HG03095 (cell line): ENCODE data around the gene NT5M.

ENCODE experiments used
- ATAC-seq: cut with Tn5 transposase; IDR thresholded peaks from one replicate; pipeline ENCODE4 v1.9.1; 2021; ENCODE audit warnings: moderate library complexity; ENCODE audit not compliant: unreplicated experiment

NT5M gene

GRCh38 chr17:17388657-17389496 is 85.7 kb downstream of the NT5M start:
- ATAC-seq = no peak

GRCh38 chr17:17391668-17392370 is 88.6 kb downstream of the NT5M start:
- no peak for ATAC-seq

- ATAC-seq = no peak
Measured at GRCh38 chr17:17393976-17394375, 90.8 kb downstream of the NT5M start.

GRCh38 chr17:17394494-17394893 is 91.3 kb downstream of the NT5M start:
- no peak for ATAC-seq

- no peak for ATAC-seq
Measured at GRCh38 chr17:17395246-17395802, 92.2 kb downstream of the NT5M start.

- no peak for ATAC-seq
Measured at GRCh38 chr17:17395885-17396284, 92.7 kb downstream of the NT5M start.
